HepG2 (cell line): ENCODE results near the gene GNGT2. TPM values are rescaled to one million over a fixed set of nuclear protein-coding genes. Genes with fewer than 3 reads are reported as not detected.

Experiments used
- AFF4 ChIP-seq: sonication (generic); formaldehyde crosslinking; IDR thresholded peaks from 2 replicates; pipeline ENCODE4 v1.4.0; 2020; ENCODE audit warnings: missing genetic modification reagents
- ARID2 ChIP-seq: sonication (generic); formaldehyde crosslinking; IDR thresholded peaks from 2 replicates; pipeline ENCODE4 v1.8.1; 2022; ENCODE audit warnings: mild to moderate bottlenecking, missing genetic modification reagents, borderline replicate concordance
- FOXA3 ChIP-seq: IDR thresholded peaks from 2 replicates; pipeline ENCODE4 v1.6.1; 2016; ENCODE audit warnings: missing genetic modification reagents, missing compliant biosample characterization
- FOXP4 ChIP-seq: sonication (generic); formaldehyde crosslinking; IDR thresholded peaks from 2 replicates; pipeline ENCODE4 v1.4.0; 2020; ENCODE audit warnings: missing genetic modification reagents
- GRHL1 ChIP-seq: sonication (generic); formaldehyde crosslinking; conservative IDR thresholded peaks from 2 replicates; pipeline ENCODE4 v1.8.0; 2022; ENCODE audit warnings: missing genetic modification reagents
- SETDB1 ChIP-seq: sonication (generic); formaldehyde crosslinking; IDR thresholded peaks from 2 replicates; pipeline ENCODE4 v1.5.1; 2020; ENCODE audit warnings: missing genetic modification reagents, mild to moderate bottlenecking, borderline replicate concordance
- SKI ChIP-seq: fragments of 450-650 bp; IDR thresholded peaks from one replicate; pipeline ENCODE4 v1.6.1; 2018; ENCODE audit warnings: mild to moderate bottlenecking; ENCODE audit not compliant: partially characterized antibody
- SNAI1 ChIP-seq: sonication (generic); formaldehyde crosslinking; IDR thresholded peaks from 2 replicates; pipeline ENCODE4 v1.5.0; 2020; ENCODE audit warnings: mild to moderate bottlenecking, missing genetic modification reagents, borderline replicate concordance
- ZBTB20 ChIP-seq: sonication (generic); formaldehyde crosslinking; IDR thresholded peaks from 2 replicates; pipeline ENCODE4 v1.8.1; 2023; ENCODE audit warnings: missing genetic modification reagents, low read depth, mild to moderate bottlenecking, borderline replicate concordance
- ZFAT ChIP-seq: sonication (generic); formaldehyde crosslinking; conservative IDR thresholded peaks from 2 replicates; pipeline ENCODE4 v1.8.1; 2023; ENCODE audit warnings: missing genetic modification reagents, inconsistent platforms
- ZNF7 ChIP-seq: IDR thresholded peaks from 2 replicates; pipeline ENCODE4 v1.6.1; 2016; ENCODE audit warnings: missing biosample characterization, missing genetic modification reagents
- polyA plus RNA-seq, 8 experiments: library from polyadenylated mRNA; depleted of rRNA in 3 of 8; stranded (reverse) in 7 of 8; unstranded in 1 of 8; fragments of >200 nt; fragmentation: Illumina TruSeq in 4 of 8; extraction: Trizol in 4 of 8; gene quantifications; 2 replicates each; pipeline versions ENCODE4 v1.2.1 to v1.2.3, GENCODE V29; 2011 to 2016; ENCODE audit warnings: low read depth in 4 of 8, missing spikeins in 1 of 8, mixed read lengths in 1 of 8; ENCODE audit not compliant: insufficient read depth in 1 of 8
- total RNA-seq, 5 experiments: library from RNA; depleted of rRNA; stranded (reverse); fragments of >200 nt; fragmentation: Illumina TruSeq; extraction: Trizol; gene quantifications; 2 replicates each; pipeline ENCODE4 v1.2.3, GENCODE V29; 2016; ENCODE audit warnings: low read depth in 1 of 5

The GNGT2 gene
- total and polyA plus RNA-seq, 2 of the 13 experiments (the other 11 are each of a cell fraction or from before 2014, with no cell fraction given): not detected

- TF ChIP-seq FOXP4 (peak; percentile 69), SNAI1 (CRISPR knock-in tag) (no peak), SETDB1 (CRISPR knock-in tag) (no peak), FOXA3 (CRISPR knock-in tag) (peak; percentile 49; the same call in 1 of the 2 replicates), ARID2 (peak; percentile 91), ZBTB20 (CRISPR knock-in tag) (peak; percentile 26; the same call in 1 of the 2 replicates), ZNF7 (CRISPR knock-in tag) (peak; percentile 12; the same call in 1 of the 2 replicates), GRHL1 (CRISPR knock-in tag) (no peak; the same call in 1 of the 2 replicates), AFF4 (CRISPR knock-in tag) (no peak; the same call in 1 of the 2 replicates), ZFAT (CRISPR knock-in tag) (peak; percentile 67), SKI (peak; percentile 60)
These were observed 18.2 kb downstream of the GNGT2 start (continued) for GRCh38 chr17:49191917-49192741.
